OCI-LY7 (cell line): ENCODE measurements around the gene TOMM20L.

Experiments
- EZH2phosphoT487 ChIP-seq: fragments of 200-600 bp; sonication (generic); IDR thresholded peaks from 2 replicates; pipeline ENCODE4 v1.6.1; 2018; ENCODE audit warnings: low read depth, borderline replicate concordance, mild to moderate bottlenecking, mixed run types, antibody characterized with exemption, low read length, moderate library complexity, mixed read lengths
- TF ChIP-seq, protein P1 (sequence below): fragments of 200-600 bp; sonication (generic); conservative IDR thresholded peaks from 2 replicates; pipeline ENCODE4 v1.5.1; 2014; ENCODE audit warnings: mild to moderate bottlenecking, antibody characterized with exemption, low read length, moderate library complexity, mixed read lengths

DNA sequence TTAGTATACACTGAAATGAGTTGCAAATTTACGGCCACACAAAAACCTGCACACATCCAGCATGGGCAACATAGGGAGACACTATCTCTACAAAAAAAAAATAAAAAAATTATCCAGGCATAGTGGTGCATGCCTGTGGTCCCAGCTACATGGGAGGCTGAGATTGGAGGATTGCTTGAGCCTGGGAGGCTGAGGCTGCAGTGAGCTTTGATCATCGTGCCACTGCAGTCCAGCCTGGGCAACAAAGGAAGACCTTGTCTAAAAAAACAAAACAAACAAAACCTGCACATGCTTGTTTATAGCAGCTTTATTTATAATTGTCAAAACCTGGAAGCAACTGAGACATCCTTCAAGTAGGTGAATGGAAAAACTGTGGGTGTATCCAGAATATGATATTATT lies 4.9 kb upstream of the TOMM20L start:
- TF ChIP-seq, protein P1, sequence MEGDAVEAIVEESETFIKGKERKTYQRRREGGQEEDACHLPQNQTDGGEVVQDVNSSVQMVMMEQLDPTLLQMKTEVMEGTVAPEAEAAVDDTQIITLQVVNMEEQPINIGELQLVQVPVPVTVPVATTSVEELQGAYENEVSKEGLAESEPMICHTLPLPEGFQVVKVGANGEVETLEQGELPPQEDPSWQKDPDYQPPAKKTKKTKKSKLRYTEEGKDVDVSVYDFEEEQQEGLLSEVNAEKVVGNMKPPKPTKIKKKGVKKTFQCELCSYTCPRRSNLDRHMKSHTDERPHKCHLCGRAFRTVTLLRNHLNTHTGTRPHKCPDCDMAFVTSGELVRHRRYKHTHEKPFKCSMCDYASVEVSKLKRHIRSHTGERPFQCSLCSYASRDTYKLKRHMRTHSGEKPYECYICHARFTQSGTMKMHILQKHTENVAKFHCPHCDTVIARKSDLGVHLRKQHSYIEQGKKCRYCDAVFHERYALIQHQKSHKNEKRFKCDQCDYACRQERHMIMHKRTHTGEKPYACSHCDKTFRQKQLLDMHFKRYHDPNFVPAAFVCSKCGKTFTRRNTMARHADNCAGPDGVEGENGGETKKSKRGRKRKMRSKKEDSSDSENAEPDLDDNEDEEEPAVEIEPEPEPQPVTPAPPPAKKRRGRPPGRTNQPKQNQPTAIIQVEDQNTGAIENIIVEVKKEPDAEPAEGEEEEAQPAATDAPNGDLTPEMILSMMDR = no peak
- TF ChIP-seq EZH2phosphoT487 = no peak
